Astrocyte of the spinal cord (primary cell): ENCODE results near the gene ENPP6.

Source experiments
- DNase-seq: peaks from one replicate; pipeline ENCODE4 v3.0.0; 2011; ENCODE audit warnings: low read depth, low spot score
- H3K4me3 ChIP-seq: 2 replicates; pipeline ENCODE4 v1.5.1; 2011; ENCODE audit warnings: low read depth, mild to moderate bottlenecking, low read length, moderate library complexity
- in situ Hi-C: cut with HindIII; loops from 2 replicates; pipeline ENCODE4 v1.10.0; 2017; ENCODE audit warnings: low sequenced_read_pairs
- TF ChIP-seq, protein P1 (sequence below): IDR thresholded peaks from 2 replicates; pipeline ENCODE4 v1.5.1; 2012; ENCODE audit warnings: low read depth, mild to moderate bottlenecking, low read length, inconsistent platforms

ENPP6 gene

DNA sequence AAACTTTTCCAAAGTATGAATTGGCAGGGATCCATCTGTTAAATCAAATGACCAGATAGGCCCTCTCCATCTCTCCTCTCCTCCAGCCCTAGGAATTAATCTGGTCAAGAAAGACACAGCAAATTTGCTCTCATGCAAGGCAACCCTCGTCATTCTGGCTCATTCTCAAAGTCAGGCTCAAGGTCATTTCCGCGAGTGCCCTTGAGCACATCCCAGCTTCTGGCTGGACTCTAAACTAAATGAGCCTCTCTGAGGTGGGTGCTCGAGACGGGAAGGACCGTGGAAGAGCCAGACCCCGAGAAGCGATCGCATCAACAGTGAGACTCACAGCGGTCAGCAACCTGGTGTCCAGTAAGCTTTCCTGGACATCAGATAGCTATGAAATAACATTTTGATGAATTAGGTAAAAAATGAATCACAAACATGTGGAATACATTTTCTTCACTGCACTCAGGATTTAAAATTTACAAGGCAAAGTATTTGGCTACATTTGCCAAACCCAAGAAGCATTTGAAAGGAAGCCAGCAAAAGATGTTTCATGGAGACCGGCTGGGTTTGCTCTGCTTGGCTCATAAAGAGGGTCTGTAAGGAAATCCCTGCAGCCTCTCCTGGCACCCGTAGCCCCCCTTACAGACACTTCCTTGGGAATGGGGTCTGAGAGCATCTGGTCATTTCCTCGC is 121.0 kb downstream of the ENPP6 start:
- DNase-seq = no peak
- H3K4me3 ChIP-seq = no peak overlapping the region
- in situ Hi-C loops = no loop called here
- TF ChIP-seq, protein P1, sequence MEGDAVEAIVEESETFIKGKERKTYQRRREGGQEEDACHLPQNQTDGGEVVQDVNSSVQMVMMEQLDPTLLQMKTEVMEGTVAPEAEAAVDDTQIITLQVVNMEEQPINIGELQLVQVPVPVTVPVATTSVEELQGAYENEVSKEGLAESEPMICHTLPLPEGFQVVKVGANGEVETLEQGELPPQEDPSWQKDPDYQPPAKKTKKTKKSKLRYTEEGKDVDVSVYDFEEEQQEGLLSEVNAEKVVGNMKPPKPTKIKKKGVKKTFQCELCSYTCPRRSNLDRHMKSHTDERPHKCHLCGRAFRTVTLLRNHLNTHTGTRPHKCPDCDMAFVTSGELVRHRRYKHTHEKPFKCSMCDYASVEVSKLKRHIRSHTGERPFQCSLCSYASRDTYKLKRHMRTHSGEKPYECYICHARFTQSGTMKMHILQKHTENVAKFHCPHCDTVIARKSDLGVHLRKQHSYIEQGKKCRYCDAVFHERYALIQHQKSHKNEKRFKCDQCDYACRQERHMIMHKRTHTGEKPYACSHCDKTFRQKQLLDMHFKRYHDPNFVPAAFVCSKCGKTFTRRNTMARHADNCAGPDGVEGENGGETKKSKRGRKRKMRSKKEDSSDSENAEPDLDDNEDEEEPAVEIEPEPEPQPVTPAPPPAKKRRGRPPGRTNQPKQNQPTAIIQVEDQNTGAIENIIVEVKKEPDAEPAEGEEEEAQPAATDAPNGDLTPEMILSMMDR = no peak

DNA sequence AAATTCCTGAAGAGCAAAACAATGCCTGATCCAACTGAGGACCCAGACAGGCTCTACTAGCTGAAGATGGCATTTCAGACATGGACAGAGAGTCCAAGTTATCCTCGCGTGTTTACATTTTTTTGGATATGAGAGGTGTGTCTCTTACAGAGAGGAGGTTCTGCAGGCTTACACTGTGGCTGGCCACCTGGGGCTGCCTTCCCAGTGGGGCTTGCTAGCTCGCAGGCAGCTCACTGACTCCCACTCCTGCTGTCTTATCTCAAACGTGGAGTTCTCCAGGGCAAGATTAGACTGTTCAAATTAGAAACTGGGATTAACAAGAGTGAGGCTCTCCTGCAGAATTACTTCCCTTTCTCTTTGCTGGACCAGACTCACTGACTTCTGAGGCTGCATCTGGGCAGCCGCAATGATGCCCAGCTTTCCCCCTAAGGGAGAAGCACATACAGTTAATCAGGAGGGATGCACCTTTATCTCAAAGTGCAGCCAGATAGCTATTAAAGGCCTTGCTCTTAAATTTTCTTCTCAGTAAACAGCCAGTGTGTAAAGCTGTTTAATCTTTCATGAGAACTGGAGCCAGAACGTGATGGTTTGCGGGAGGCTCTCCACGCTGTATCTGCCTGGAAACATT is 123.0 kb downstream of the ENPP6 start:
- no peak for DNase-seq
- no peak overlapping the region for H3K4me3 ChIP-seq
- in situ Hi-C loops = no loop called here
- TF ChIP-seq, protein P1 = no peak

DNA sequence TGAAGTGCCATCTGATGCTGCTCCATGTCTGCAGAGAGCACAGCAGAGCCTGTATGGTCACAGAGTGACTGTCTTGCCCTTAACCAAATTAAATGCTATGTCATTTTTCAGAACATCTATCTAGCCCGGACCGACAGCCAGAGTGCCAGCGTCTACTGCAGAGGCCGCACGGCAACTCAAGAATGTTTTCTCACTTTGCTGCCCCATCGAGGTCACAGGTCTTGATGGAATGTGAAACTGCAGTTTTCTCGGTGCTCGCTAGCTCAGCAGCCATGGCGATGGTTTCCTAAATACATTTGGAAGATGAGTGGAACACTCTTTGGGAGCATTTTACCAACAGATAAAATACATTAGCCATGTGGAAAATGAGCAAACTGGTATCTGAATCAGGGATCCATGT is 125.7 kb downstream of the ENPP6 start:
- TF ChIP-seq, protein P1 = no peak
- in situ Hi-C loops = no loop called here
- DNase-seq = no peak
- H3K4me3 ChIP-seq = no peak overlapping the region

DNA sequence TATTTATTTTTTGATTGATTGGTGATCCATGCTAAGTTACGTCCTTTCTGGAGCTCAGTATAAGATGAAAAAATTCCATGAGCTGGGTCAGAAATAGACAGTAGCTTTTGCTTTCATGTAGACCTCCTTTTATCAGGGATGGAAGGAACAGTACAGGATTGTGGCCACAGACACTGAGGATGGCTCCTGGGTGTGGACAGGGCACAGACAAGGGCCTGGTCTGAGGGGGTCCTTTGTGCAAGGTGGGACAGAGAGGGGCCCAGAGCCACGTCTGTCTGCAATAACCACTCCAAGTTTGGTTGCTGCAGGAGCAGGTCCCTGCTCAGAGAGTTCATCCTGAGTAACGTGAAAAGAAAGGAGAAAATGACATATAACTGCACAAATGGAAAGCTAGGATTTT is 127.1 kb downstream of the ENPP6 start:
- no peak overlapping the region for H3K4me3 ChIP-seq
- in situ Hi-C loops = no loop called here
- no peak for DNase-seq
- TF ChIP-seq, protein P1 = no peak

DNA sequence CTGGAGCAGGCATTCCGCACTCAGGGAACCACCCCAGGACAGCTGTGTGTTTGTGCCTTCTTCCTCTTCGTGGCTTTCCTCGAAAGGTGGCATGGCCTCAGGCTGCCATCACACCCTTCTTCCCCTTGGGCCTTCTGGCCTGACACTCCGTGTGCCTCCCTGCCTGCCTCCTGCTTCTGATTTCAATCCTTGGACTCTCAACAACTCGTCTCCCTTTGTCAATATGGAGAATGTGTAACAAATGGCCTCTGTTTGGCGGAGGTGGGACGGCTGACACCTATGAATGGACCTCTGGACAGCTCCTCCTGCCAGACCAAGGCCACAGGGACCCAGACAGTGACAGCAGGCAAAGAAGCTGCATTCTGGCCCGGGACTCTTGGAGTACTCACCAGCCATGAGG is 137.0 kb downstream of the ENPP6 start:
- TF ChIP-seq, protein P1 = no peak
- in situ Hi-C loops = no loop called here
- no peak overlapping the region for H3K4me3 ChIP-seq
- DNase-seq = no peak

DNA sequence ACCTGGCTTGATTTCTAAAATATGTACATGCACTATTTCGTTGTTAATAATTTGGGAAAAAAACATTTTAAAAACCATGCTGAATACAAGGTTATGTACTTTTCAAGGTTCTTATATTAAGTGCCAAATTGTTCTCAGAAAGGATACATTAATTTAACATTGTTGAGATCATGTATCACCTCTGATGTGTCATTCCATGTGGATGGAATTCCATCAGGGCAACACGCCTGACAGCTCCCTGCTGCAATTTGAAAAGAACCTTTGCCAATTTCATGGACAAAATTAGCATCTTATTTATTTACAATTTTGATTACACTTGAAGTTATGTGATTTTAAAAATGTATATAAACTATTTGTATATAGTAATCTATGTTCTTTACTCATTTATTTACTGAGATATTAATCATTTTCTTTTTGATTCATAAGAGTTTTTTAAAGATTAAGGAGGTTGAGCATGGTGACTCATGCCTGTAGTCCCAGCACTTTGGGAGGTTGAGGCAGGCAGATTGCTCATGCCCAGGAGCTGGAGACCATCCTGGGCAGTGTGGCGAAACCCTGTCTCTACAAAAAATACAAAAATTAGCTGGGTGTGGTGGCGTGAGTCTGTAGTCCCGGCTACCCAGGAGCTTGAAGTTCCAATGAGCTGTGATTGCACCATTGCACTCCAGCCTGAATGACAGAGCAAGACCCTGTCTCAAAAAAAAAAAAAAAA is 142.8 kb downstream of the ENPP6 start:
- TF ChIP-seq, protein P1 = no peak
- in situ Hi-C loops = no loop called here
- H3K4me3 ChIP-seq = no peak overlapping the region
- no peak for DNase-seq
